Measurements from ENCODE around the gene CDHR1. TPM values are rescaled to one million over a fixed set of nuclear protein-coding genes. Genes with fewer than 3 reads are reported as not detected.

CDHR1 gene
- total and polyA plus RNA-seq, 10 of the 15 experiments (the other 5 are each of a cell fraction or from before 2014, with no cell fraction given), result 0.17 to 3.0 (median 0.34) TPM

DNA sequence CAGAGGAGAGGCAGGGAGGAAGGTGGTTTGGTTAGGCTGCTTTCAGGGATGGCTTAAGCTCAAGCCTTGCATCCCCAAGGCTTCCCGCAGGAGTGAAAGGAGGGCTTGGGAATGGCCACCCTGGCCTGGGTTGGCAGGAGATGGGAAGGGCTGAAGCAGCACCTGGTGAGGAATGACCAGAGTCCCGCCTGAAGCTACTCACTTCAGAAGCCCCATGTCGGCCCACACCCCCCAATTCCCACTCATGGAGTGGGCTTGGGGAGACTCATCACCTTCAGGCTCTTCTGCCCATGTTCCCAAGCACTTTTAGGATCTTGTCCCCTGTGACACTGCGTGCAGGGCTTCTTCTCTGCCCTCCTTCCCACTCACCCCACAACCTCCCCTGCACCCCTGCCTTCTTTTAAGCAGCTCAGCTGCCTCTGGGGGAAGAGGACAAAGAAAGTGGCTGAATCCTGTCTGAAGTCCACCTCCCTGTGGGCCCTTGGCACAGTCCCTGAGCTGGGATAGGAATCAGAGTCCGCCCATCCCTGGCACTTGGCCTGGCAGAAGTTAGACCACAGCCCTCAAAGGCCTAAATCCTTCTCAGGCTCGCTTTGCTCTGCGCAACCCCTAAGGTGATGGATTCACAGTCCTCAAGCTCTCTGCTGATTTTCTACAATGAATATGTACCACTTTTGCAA, 67.0 kb downstream of the CDHR1 start:
- ChIA-PET RAD21 (ENCODE audit: unreplicated experiment) (no interaction called here), SMC1A (ENCODE audit: uncharacterized antibody, unreplicated experiment) (interaction anchor here (0.9 kb wide), 1 partner anchor 90 kb away, joined by 3 read pairs; no protein-coding TSS in a partner anchor), CTCF (interaction anchor here (0.6 to 1.2 kb wide), 2 partner anchors 269 to 454 kb away, joined by 3 to 4 read pairs; no protein-coding TSS in a partner anchor), POLR2A (no interaction called here)
- H3K9me3 ChIP-seq (replicated peaks; ENCODE audit: control insufficient read depth, insufficient read depth, low read length), result no peaks in the 10 kb centered on the region
- H3K79me2 ChIP-seq (ENCODE audit: control insufficient read depth, insufficient read depth, low read length), result no peaks in the 10 kb centered on the region
- TF ChIP-seq BACH1 (IDR thresholded peaks at IDR 0.05; ENCODE audit: borderline replicate concordance), result no peak
- no peak for TF ChIP-seq CBX3 (IDR thresholded peaks at IDR 0.05; ENCODE audit: borderline replicate concordance, low read depth)
- TF ChIP-seq RAD51 (IDR thresholded peaks at IDR 0.05), result no peak
- TF ChIP-seq IRF5 (IDR thresholded peaks at IDR 0.05; ENCODE audit: borderline replicate concordance), result no peak
- TF ChIP-seq TBL1XR1 (IDR thresholded peaks at IDR 0.05; ENCODE audit: low read depth, low read length), result no peak
- TF ChIP-seq, protein P1, sequence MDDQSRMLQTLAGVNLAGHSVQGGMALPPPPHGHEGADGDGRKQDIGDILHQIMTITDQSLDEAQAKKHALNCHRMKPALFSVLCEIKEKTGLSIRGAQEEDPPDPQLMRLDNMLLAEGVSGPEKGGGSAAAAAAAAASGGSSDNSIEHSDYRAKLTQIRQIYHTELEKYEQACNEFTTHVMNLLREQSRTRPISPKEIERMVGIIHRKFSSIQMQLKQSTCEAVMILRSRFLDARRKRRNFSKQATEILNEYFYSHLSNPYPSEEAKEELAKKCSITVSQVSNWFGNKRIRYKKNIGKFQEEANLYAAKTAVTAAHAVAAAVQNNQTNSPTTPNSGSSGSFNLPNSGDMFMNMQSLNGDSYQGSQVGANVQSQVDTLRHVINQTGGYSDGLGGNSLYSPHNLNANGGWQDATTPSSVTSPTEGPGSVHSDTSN (IDR thresholded peaks at IDR 0.05; ENCODE audit: insufficient replicate concordance, low read depth, low read length), result no peak
- TF ChIP-seq LARP7 (IDR thresholded peaks at IDR 0.05), result no peak
- TF ChIP-seq PAX8 (IDR thresholded peaks at IDR 0.05), result no peak
- H3K4me2 ChIP-seq (ENCODE audit: control insufficient read depth, insufficient read depth), result no peak overlapping the region
- no peak for ATAC-seq
- no peak for FAIRE-seq
- H3K4me3 ChIP-seq, result no peak overlapping the region
- intact Hi-C loops (cut with micrococcal nuclease; ENCODE audit: unreplicated experiment) (loop anchor here (10.0 kb wide), 1 partner anchor 453 kb away; no protein-coding TSS in a partner anchor), in situ Hi-C loops (cut with MboI) (no loop called here)
- H3K27ac ChIP-seq (ENCODE audit: control insufficient read depth, insufficient read depth), result no peak overlapping the region
- BruUV-seq (replicated peaks), result no TSS peak
- no peaks in the 10 kb centered on the region; a peak in 2 of 4 replicates for H3K27me3 ChIP-seq (replicated peaks in 1 of 2; ENCODE audit: control insufficient read depth in 2 of 2, insufficient read depth in 2 of 2, low read length in 1 of 2)
- no peak overlapping the region for H2AFZ ChIP-seq (ENCODE audit: control insufficient read depth, low read depth, low read length)
- no peaks in the 10 kb centered on the region for H3K4me1 ChIP-seq (ENCODE audit: control insufficient read depth, insufficient read depth, low read length)
- no peaks in the 10 kb centered on the region for H4K20me1 ChIP-seq (ENCODE audit: control insufficient read depth, insufficient read depth)
- no peak overlapping the region for H3K9ac ChIP-seq (ENCODE audit: control insufficient read depth, insufficient read depth, low read length)
- 22% methylated on average over 7 of the region's 7 CpGs for WGBS (ENCODE audit: insufficient coverage, insufficient replicate concordance, low lambda C conversion rate, missing lambda C conversion rate)
- no peaks in the 10 kb centered on the region for H3K36me3 ChIP-seq (ENCODE audit: control insufficient read depth in 2 of 2, insufficient read depth in 2 of 2, low read length in 1 of 2)
- DNase-seq (ENCODE audit: low read depth, low spot score), result no peak
